GM10248 (cell line): ENCODE results near the gene MEG3.

ENCODE experiments used
- CTCF ChIA-PET: fragments of 300-600 bp; sonication (Branson Sonifier 250); formaldehyde crosslinking; extraction: SDS; loops from one replicate; lab custom pipeline; 2021; ENCODE audit warnings: antibody characterized with exemption; lab: Yijun Ruan, JAX
- POLR2A ChIA-PET: fragments of 350-650 bp; sonication (Branson Sonifier 250); formaldehyde crosslinking; extraction: SDS; loops from one replicate; lab custom pipeline; 2020; ENCODE audit warnings: antibody characterized with exemption; lab: Yijun Ruan, JAX
- DNase-seq: peaks from one replicate; pipeline ENCODE4 v3.0.0; 2012; ENCODE audit errors: extremely low spot score
- CTCF ChIP-seq: IDR thresholded peaks from 2 replicates; pipeline ENCODE4 v1.5.1; 2012; ENCODE audit warnings: mild to moderate bottlenecking, low read depth; ENCODE audit errors: extremely low read depth, missing control alignments, control extremely low read depth

Gene MEG3

GRCh38 chr14:100879194-100879593, 53.3 kb downstream of the MEG3 start:
- no peak for DNase-seq
- POLR2A ChIA-PET = no interaction called here
- CTCF ChIA-PET = no interaction called here
- TF ChIP-seq CTCF = no peak

- DNase-seq = no peak
- no peak for TF ChIP-seq CTCF
- ChIA-PET POLR2A (no interaction called here), CTCF (no interaction called here)
Observed at GRCh38 chr14:100879782-100880181, 53.9 kb downstream of the MEG3 start.

GRCh38 chr14:100880271-100881101, 54.6 kb downstream of the MEG3 start:
- no peak for DNase-seq
- ChIA-PET POLR2A (no interaction called here), CTCF (no interaction called here)
- TF ChIP-seq CTCF = no peak

GRCh38 chr14:100881211-100882025, 55.5 kb downstream of the MEG3 start:
- no peak for TF ChIP-seq CTCF
- ChIA-PET CTCF (no interaction called here), POLR2A (no interaction called here)
- no peak for DNase-seq

- ChIA-PET POLR2A (no interaction called here), CTCF (no interaction called here)
- no peak for DNase-seq
- no peak for TF ChIP-seq CTCF
Observed at GRCh38 chr14:100882026-100882967, 56.4 kb downstream of the MEG3 start.

GRCh38 chr14:100882991-100883788, 57.3 kb downstream of the MEG3 start:
- ChIA-PET POLR2A (no interaction called here), CTCF (no interaction called here)
- no peak for TF ChIP-seq CTCF
- DNase-seq = no peak
